HL-60/S4 treated with retinoic acid at 250 ng/mL for 4 days and 3 days (cell line): ENCODE results near the gene TNNI3K.

Experiments
- in situ Hi-C: fragments of 300-500 bp; cut with MboI; formaldehyde crosslinking; loops from 2 replicates; pipeline ENCODE4 v1.7.0; 2022; ENCODE audit warnings: low sequenced_read_pairs

The TNNI3K gene

DNA sequence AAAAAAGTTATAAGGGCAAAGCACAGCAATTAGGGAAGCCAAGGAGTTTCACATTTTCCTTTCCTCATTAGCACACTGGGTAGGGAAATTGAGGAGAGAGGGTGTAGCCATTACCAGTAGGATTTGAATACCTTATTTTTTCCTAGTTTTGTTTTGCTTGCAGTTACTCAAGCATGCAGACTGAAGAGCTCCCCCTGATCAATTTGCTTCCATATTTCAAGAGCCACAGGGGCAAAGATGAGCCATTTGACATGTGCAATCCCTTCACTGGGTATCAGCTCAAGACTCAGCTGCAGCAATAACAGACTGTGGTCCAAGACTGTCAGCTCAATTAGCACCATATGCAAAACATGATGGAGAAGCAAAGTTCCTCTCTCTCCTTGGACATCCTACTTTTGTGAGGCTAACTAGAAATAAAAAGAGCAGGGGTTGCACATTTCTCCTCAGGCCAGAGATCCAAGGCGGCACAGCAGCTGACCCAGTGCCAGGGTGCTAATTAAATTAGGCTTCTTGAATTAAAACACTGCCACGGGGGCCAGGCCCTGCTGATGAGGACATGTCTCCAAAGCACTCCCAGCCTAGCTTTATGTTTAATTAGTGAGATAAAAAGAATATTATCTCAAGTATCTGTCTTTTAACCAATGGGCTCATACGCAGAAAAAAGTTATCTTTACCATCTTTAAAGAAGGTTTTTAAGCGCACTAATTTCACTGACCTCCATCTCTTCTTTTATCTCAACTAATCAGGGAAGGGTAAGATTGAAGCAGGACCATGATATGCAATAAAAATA is 314.0 kb downstream of the TNNI3K start:
- in situ Hi-C loops, result no loop called here

GRCh38 chr1:74549932-74550331 is 314.7 kb downstream of the TNNI3K start:
- in situ Hi-C loops, result no loop called here

GRCh38 chr1:74570797-74571492 is 335.8 kb downstream of the TNNI3K start:
- in situ Hi-C loops, result no loop called here

DNA sequence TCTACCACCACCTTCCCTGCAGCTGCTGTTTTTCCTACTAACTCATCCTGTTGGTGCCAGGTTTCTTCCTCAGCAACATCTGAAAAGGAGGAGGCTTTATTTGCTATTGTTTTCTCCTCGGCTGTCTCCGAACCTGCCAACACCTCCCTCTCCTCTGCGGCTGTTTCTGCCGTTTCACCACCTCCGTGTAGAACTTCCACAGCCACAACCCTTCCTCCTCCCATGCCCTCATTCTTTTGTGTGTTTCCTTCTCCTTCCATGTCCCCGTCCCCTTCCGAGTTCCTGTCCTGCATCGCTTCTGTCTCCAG is 336.3 kb downstream of the TNNI3K start:
- in situ Hi-C loops, result no loop called here

GRCh38 chr1:74571891-74572290 is 336.7 kb downstream of the TNNI3K start:
- in situ Hi-C loops, result no loop called here

GRCh38 chr1:74578101-74578500 is 342.9 kb downstream of the TNNI3K start:
- in situ Hi-C loops, result no loop called here

DNA sequence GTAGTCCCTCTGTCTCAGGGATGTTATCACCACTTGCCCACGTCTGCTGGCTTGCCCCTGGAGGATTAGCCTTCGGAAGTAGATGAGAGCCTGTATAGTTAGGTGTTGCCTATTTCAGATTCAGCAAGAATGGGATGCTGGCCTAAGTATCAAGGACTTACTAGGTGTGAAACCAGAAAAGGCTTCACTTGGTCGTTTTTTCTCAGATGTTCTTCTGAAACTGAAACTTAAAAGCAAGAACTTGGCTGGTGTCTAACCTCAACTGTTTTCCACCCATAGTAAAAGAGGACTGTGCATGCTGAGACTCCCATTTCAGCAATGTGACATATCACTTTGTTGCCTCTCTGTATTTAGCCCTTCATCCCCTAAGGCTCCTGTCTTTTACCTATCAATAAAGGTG is 344.2 kb downstream of the TNNI3K start:
- in situ Hi-C loops, result no loop called here

DNA sequence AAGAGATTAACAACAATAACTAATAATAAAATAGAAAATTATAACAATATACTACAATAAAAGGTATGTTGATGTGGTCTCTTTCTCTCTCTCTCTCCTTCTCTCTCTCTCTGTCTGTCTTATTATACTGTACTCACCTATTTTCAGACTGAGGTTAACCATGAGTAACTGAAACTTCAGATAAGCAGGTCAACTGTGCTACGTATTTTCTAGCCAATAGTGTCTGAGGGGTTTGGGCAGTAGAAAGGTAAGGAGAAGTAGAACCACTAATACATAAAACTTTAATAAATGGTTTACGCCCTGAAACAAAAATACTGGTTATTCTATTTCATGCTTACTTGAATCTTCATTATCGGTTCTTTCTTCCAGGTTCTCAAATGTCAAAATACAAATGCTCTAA is 348.2 kb downstream of the TNNI3K start:
- in situ Hi-C loops, result no loop called here

GRCh38 chr1:74584185-74584584 is 349.0 kb downstream of the TNNI3K start:
- in situ Hi-C loops, result no loop called here

DNA sequence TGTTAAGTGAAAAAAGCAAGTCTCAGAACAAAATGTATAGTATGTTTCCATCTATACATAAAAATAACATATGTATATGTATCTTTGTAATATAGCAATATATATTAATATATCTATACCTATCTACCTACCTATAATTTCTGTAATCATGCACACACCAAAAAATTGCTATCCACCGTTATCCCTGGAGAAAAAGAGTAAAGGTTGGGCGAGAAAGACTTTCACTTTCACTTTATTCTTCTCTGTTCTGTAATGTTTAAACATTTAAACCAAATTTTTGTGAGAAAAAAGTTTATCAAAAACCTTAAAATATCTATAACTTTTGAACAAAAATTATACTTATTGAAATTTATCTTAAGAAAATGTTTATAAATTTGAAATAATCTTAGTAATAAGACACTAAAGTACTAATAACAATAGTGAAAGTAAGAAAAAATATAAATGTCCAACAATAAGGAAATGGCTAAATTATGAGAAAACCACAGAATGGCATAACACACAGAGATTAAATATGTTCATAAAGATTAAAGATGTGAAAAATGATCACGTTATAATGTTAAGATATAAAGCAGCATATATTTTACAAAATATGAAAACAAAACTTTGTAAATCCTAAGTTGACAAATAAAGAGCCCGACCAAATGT is 351.2 kb downstream of the TNNI3K start:
- in situ Hi-C loops, result no loop called here

- in situ Hi-C loops, result no loop called here
Measured at GRCh38 chr1:74587888-74588287, 352.7 kb downstream of the TNNI3K start.

DNA sequence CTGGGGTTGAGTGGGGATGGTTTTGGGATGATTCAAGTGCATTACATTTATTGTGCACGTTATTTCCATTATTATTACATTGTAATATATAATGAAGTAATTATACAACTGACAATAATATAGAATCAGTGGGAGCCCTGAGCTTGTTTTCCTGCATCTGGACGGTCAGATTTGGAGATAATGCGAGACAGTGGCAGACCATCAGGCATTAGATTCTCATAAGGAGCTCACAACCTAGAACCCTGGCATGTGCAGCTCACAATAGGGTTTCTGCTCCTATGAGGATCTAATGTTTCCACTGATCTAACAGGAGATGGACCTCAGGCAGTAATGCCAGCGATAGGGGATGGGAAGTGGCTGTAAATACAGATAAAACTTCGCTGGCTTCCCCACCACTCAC is 355.1 kb downstream of the TNNI3K start:
- in situ Hi-C loops, result no loop called here

DNA sequence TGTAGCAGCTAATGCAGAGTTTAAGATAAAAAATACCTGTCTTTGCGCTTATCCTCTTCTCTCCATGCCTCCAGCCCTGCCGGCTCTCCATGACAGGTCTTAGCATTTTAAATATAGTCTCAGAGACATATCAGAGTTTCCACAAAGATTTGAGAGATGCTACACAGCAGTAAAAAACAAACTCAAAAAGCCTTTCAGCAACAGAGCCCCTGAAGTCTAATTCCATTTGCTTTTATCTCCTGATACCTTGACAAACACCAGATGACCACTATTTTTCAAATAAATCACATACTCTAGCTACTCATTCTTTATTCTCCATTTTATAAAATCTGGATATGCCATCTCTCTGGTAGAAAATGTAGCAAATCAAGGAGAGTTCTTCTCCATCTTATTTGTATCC is 356.8 kb downstream of the TNNI3K start:
- in situ Hi-C loops, result no loop called here

DNA sequence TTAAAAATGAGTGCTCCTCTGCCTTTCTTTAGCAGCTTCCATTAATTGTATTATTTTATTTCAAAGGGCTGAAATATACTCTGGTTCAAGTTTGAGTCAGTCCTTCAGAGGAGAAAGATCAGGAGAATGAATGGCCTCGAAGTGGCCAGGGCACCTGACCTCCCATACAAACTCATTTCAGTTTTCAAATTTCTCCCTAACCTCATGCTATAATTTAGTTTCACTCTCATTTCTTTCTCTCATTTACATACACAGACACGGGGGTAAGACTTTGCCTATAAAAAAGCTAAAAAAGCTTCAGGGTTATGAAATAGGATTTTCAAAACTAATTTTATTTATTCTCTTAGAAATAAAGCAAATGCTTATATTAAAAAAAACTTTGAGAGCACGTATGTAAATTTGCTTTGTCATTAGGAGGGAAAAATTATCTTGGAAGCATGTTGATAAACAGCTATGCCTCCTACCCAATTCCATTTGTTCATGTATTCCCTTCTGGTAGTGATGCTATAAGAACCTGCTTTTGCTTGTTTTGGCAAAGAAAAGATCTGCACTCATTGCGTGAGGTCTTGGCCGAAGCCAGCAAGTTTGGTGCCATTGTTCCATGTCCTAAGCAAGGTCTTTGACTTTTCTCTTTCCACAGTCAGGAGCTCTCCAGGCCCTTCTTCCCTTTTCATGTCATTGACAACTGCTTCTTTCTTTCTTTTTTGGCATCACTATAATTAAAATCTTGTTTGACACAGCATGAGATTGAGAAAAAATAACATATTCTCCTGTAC is 357.6 kb downstream of the TNNI3K start:
- in situ Hi-C loops, result no loop called here
